ENCODE data around the gene RNF213. TPM values are rescaled to one million over a fixed set of nuclear protein-coding genes. Genes with fewer than 3 reads are reported as not detected.

RNF213 gene
- total RNA-seq, 3 donors from 2014 or later, result 96.0 to 111 (median 101) TPM

GRCh38 chr17:80291691-80292487 lies 31.2 kb downstream of the RNF213 start:
- Histone ChIP-seq H3K4me1 (no peaks in the 10 kb centered on the region), H3K27me3 (no peaks in the 10 kb centered on the region), H3K27ac (no peak overlapping the region), H3K36me3 (no peaks in the 10 kb centered on the region), H3K4me3 (no peak overlapping the region), H3K9me3 (no peaks in the 10 kb centered on the region)
- TF ChIP-seq POLR2AphosphoS5 (IDR thresholded peaks at IDR 0.05) (no peak), CTCF (IDR thresholded peaks at IDR 0.05) (no peak), POLR2A (IDR thresholded peaks at IDR 0.05) (no peak)
- intact Hi-C loops (cut with DNase I; ENCODE audit: low total_unique reads), result no loop called here
- no peak for DNase-seq (ENCODE audit: low spot score in 2 of 2)

DNA sequence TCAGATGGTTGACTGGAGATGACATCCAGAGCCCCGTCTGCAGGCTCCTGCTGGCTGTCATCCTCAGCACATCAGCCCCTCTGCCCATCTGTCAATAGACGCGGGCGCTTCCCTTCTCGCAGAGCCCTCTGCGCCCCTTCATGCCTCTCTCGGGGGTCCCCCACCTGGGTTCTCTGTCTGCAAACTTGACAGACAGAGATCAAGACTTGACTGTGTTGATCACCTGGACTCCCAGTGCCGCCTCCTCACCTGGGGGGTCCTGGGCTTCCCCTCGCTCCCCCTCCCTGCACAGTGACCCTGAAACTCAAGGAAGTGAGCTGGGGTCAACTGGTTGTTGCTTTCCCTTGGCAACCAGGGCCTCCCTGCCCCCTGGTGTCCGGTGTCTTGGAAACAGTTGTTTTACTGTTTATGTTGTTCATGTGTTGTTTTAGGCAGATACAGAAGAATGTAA lies 31.9 kb downstream of the RNF213 start:
- H3K27me3 ChIP-seq, result no peaks in the 10 kb centered on the region
- H3K27ac ChIP-seq, result no peak overlapping the region
- intact Hi-C loops (cut with DNase I; ENCODE audit: low total_unique reads), result no loop called here
- H3K36me3 ChIP-seq, result no peaks in the 10 kb centered on the region
- H3K4me3 ChIP-seq, result no peak overlapping the region
- no peak for DNase-seq (ENCODE audit: low spot score in 2 of 2)
- no peaks in the 10 kb centered on the region for H3K4me1 ChIP-seq
- no peaks in the 10 kb centered on the region for H3K9me3 ChIP-seq
- TF ChIP-seq POLR2A (IDR thresholded peaks at IDR 0.05), result no peak
- TF ChIP-seq POLR2AphosphoS5 (IDR thresholded peaks at IDR 0.05), result no peak
- no peak for TF ChIP-seq CTCF (IDR thresholded peaks at IDR 0.05)

DNA sequence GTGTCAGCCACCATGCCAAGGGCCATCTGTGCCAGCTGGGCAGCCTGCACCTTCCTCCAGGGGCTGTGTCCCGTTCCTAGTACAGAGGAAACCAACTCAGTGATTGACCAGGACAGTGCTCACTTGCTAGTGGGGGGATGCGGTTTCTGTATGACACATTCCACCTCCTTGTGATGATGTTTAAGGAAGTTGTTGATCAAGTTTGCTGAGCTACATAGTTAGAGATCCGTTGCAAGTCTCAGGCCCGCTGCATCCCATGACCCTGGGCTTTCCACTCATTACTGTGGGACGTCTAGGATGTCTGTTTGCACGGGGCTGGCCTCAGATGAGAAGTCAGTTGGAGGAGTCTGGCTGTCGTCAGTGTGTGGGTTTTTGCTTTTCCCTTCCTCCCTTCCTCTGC lies 33.6 kb downstream of the RNF213 start:
- DNase-seq (ENCODE audit: low spot score in 2 of 2), result no peak
- intact Hi-C loops (cut with DNase I; ENCODE audit: low total_unique reads), result no loop called here

DNA sequence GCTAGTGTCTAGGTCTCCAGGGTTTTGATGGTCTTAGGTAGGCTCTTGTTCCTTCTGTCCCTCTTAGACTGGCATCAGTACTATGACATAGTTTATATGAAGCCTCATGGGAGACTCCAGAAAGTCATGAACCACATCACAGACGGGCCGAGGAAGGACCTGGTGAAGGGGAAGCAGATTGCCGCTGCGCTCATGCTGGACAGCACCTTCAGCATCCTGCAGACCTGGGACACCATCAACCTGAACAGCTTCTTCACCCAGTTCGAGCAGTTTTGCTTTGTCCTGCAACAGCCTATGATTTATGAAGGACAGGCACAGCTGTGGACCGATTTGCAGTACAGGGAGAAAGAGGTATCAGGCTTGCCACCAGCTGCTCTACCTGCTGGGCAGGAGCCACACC lies 34.0 kb downstream of the RNF213 start:
- no peak overlapping the region for H3K4me3 ChIP-seq
- no peaks in the 10 kb centered on the region for H3K27me3 ChIP-seq
- no peaks in the 10 kb centered on the region for H3K36me3 ChIP-seq
- no peak overlapping the region for H3K27ac ChIP-seq
- intact Hi-C loops (cut with DNase I; ENCODE audit: low total_unique reads), result no loop called here
- no peaks in the 10 kb centered on the region for H3K4me1 ChIP-seq
- DNase-seq (ENCODE audit: low spot score in 2 of 2), result no peak
- TF ChIP-seq CTCF (IDR thresholded peaks at IDR 0.05) (no peak), POLR2A (IDR thresholded peaks at IDR 0.05) (no peak), POLR2AphosphoS5 (IDR thresholded peaks at IDR 0.05) (no peak)
- H3K9me3 ChIP-seq, result peaks cover 0 to 2% of the 10 kb centered on the region in 2 donors

More for the DNA sequence above, 33.6 kb downstream of the RNF213 start:
- Histone ChIP-seq H3K9me3 (no peaks in the 10 kb centered on the region), H3K36me3 (no peaks in the 10 kb centered on the region), H3K27me3 (no peaks in the 10 kb centered on the region), H3K4me1 (no peaks in the 10 kb centered on the region), H3K4me3 (no peak overlapping the region), H3K27ac (no peak overlapping the region)
- no peak for TF ChIP-seq CTCF (IDR thresholded peaks at IDR 0.05)
- no peak for TF ChIP-seq POLR2AphosphoS5 (IDR thresholded peaks at IDR 0.05)
- no peak for TF ChIP-seq POLR2A (IDR thresholded peaks at IDR 0.05)

DNA sequence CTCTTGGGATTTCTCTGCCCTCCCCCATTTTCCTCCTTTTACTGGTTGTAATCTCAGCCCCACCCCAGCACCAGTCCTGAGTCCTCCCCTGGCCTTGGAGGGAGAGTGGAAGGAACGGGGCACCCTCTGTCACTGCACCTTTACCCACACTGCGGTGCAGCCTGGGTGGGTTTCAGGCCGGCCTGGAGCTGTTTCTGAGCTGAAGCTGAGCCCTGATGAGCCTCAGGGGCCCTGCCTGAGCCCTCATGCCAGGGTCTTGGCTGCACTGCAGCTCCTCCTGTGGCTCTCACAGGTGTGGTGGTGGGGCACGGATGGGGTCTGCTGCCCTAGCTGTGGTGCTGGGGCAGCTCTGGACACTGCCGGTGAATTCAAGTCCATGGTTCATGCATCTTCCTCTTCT lies 34.5 kb downstream of the RNF213 start:
- Histone ChIP-seq H3K4me3 (no peak overlapping the region), H3K36me3 (no peaks in the 10 kb centered on the region), H3K9me3 (peaks cover 0 to 4% of the 10 kb centered on the region in 2 donors), H3K27ac (no peak overlapping the region), H3K4me1 (no peaks in the 10 kb centered on the region), H3K27me3 (no peaks in the 10 kb centered on the region)
- DNase-seq (ENCODE audit: low spot score in 2 of 2), result no peak
- TF ChIP-seq POLR2A (IDR thresholded peaks at IDR 0.05), result no peak
- TF ChIP-seq POLR2AphosphoS5 (IDR thresholded peaks at IDR 0.05), result no peak
- no peak for TF ChIP-seq CTCF (IDR thresholded peaks at IDR 0.05)
- intact Hi-C loops (cut with DNase I; ENCODE audit: low total_unique reads), result no loop called here
